GM19324 (cell line): ENCODE data around the gene CDC27.
"Not testable (repeated sequence)": the region's sequence is repeated elsewhere in the genome, so short reads cannot be mapped to it uniquely, and the experiment has no call there.

Experiments
- ATAC-seq: cut with Tn5 transposase; IDR thresholded peaks from one replicate; pipeline ENCODE4 v1.9.1; 2021; ENCODE audit warnings: mild to moderate bottlenecking, moderate library complexity; ENCODE audit not compliant: unreplicated experiment, low FRiP score

Gene CDC27

DNA sequence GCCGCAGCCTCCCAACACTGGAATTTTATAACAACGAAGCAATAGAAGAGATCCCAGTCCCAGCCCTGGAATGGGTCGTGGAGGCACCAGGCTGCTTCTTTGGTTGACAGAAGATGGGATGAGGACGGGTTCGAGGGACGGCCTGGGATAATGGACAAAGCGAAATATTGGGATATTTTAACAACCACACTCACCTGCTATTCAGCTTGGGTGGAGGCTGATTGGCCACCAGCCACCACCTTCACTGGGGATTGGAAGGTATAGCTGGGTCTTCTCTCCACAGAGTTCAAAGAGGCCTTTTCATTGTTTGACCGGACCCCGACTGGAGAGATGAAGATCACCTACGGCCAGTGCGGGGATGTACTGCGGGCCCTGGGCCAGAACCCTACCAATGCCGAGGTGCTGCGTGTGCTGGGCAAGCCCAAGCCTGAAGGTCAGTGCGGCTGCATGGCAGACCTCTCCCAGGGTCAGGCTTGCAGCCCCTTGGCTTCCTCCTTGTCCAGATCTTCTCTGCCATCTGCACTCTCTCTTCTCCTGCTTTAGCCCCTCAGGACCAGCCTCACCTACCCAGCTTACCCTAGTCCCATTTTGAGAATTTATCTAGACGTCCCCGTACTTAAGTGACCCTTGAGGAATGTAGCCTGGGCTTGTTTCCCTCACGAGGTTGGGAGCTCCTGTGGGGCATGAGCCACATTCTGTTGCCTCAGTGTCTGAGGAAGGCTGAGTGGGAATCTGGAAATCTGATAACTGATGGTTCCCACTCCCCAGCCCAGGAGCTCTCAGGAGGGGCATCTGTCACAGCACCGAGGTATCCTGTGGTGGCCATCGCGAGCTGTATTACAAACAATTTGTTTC lies 30.8 kb upstream of the CDC27 start:
- ATAC-seq, result no peak

DNA sequence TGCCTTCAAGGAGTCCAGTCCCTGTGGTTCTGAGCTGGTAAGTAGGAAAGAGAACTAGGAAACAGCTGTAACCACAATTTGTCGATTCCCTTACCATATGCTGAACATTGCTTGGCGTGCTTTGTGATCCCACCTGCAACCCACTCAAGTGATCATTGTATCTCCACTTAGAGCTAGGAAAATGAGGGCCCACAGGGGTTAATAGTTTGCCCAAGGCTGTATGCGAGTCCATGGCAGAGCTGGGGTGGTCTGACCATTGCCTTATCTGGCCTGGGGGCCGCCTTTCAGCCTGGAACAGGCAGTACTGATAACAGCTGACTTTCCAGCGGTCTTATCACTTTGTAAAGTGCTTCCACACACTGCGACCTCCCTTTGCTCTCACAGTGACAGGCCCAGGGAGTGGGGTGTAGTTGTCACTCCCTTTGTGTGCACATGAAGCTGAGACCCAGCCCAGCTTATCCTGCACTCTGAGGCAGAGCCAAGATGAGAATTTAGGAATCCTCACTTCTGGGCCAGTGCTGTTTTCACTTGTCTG lies 29.9 kb upstream of the CDC27 start:
- no peak for ATAC-seq

DNA sequence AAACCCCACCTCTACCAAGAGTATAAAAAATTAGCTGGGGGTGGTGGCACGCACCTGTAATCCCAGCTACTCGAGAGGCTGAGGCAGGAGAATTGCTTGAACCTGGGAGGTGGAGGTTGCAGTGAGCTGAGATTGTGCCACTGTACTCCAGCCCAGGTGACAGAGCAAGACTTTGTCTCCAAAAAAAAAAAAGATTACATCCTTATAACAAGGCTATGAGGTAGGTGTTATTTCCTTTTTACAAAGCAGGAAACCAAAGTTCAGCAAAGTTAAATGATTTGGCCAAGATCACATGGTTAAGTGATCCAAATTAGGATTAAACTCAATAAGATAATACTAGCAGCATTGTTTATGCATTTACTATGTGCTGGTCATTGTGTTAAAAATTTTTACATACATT lies 28.2 kb upstream of the CDC27 start:
- not testable (repeated sequence) for ATAC-seq

DNA sequence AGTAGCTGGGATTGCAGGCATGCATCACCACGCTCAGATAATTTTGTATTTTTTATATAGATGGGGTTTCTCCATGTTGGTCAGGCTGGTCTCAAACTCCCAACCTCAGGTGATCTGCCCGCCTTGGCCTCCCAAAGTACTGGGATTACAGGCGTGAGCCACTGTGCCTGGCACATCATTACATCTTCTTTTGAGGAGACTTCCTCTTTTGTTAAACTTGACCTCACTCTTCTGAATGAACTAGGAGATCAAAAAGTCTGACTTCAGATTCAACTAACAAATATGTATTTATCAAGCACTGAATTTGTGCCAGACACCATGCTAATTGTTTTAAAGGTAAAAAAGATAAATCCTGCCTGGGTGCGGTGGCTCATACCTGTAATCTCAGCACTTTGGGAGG lies 27.7 kb upstream of the CDC27 start:
- ATAC-seq, result not testable (repeated sequence)

DNA sequence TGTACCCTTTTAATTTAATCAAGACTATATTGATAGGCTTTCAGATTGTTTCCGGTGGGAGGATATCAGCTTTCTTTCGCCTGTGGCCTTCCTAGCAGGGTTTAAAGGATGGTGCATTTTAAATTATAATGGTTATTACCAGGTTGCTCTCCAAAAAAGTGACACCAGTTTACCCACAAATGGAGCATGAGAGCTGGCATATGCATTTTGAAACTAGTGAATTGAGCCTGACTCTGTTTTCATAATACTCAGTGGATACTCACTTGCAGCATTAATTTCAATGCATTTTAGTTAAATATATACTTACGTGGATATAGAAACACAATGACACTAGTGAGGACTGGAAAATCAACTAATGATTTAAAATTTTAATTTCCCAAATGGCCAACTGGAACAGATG lies 25.8 kb upstream of the CDC27 start:
- ATAC-seq, result no peak

DNA sequence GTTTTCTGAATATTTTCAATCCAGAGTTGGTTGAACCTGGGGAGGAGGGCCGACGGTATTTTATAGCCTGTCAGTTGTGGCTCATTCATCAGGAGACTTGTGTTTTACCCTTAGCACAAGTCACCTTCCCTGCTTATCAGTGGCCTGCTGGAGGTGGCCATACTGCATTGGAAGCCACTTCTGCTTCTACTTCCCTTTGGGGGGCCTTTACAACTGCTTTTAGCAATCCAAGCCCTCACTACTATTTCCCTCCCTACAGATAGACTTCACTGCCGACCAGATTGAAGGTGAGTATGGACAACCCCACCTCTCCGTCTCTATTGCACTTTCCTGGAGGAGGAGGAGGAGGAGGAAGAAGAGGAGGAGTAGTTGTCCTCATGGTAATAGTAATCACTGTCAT lies 24.4 kb upstream of the CDC27 start:
- ATAC-seq, result no peak

DNA sequence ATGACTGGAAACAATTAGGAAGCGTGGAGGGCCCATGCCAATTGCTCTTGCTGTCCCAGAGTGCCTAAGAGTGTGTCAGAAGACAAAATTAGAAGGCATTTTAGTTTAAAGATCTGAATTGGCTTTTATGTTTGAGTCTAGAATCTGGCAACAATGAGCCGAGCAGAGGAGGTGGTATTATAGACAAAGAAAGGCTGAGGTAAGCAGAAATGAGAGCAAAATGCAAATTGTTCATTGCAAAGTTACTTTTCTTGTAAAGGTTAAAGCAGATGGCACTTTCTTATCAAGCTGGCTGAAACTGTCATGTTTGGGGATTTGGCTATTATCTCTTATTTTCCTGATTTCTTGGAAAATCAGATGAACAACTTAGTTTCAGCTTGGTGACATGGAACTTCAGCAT lies 23.4 kb upstream of the CDC27 start:
- ATAC-seq, result no peak

DNA sequence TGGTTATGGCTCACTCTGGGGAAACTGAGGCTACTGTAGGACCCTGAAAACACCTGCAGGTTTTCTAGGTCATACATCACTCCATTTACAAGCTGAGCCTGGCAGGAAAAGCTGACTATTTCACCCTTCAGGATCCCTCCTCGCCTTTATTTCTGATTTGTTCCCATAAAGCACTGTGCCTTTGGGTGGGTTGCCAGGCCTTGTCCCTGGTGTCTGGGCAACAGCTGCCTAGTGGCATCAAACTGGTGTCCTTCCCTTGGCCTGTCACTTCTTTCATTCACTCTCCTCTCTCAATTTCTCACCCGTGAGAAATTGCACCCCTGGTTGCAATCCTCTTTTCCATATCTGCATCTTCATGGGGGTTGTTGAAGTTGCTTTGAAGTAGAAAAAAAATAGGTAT lies 21.7 kb upstream of the CDC27 start:
- no peak for ATAC-seq

DNA sequence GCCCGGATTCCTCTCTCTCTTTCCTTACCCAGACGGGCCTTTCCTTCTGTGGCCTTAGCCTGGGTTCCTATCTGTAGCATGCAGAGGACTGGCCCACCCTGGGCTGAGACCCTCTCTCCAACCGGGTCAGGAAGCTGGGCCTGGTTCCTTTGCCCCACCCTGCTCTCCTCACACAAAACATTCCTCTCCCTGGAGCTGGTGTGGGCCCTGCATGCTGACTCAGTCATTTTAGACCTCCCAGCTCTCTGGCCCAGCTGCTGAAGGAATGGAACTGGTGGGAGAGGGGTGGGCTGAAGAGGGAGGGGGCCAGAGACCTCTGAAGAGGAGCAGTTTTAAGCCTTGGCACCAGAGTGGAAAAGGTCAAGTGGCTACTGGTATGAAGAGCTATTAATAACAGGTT lies 21.0 kb upstream of the CDC27 start:
- ATAC-seq, result no peak

DNA sequence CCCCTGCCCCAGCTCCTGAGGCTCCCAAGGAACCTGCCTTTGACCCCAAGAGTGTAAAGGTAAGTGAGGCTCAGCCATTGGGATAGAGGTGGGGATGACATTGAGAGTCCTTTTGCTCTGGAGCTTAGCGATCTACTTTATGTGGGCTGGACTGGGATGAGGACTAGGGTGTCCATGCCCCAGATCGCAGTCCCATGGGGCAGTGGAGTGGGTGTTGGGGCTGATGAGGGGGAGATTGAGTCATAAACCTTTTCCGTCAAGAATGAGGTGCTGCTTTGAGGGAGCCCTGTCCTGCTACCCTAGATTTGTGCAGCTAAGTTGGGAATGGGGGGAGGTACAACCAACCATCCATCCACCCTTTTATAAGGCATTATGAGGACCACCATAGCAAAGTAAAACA lies 20.4 kb upstream of the CDC27 start:
- ATAC-seq, result no peak

DNA sequence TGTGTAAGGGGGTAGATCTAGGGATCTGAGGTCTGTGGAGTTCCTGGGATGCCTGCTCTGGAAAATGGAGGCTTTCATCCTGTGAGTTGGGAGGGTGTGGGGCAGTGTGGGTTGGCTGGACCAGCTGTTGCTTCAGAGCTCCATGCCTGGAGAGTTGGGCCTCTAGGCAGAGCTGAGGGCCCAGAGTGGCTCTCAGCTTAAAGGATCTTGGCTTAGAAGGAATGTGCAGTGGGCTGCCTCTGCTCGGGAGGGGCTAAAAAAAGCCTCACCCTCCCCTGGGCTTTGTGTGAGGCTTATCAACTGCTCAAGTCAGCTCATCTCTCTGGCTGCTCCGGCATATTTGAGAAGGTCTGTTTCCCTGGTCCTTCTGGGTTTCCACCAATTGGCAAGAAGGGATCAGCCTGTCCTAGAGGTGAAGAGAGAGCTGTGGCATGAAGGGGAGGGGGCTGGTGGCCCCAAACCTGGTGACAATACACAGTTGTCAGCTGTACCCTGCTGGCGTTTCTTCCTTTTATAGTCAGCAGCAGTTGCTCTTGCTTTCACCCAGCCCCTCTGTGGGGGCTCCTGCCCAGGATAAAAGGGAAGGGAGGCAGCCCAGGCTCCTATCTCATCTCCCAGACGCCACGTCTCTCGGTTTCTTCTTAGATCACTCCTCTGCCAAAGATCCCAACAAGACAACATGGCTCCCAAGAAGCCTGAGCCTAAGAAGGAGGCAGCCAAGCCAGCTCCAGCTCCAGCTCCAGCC lies 19.8 kb upstream of the CDC27 start, which contains the start of gene MYL4:
MYL4 (plus strand) TSS at position 605 of the 745 bp plus-strand sequence; CDS start at position 680, 75 bp downstream.
- no peak for ATAC-seq

DNA sequence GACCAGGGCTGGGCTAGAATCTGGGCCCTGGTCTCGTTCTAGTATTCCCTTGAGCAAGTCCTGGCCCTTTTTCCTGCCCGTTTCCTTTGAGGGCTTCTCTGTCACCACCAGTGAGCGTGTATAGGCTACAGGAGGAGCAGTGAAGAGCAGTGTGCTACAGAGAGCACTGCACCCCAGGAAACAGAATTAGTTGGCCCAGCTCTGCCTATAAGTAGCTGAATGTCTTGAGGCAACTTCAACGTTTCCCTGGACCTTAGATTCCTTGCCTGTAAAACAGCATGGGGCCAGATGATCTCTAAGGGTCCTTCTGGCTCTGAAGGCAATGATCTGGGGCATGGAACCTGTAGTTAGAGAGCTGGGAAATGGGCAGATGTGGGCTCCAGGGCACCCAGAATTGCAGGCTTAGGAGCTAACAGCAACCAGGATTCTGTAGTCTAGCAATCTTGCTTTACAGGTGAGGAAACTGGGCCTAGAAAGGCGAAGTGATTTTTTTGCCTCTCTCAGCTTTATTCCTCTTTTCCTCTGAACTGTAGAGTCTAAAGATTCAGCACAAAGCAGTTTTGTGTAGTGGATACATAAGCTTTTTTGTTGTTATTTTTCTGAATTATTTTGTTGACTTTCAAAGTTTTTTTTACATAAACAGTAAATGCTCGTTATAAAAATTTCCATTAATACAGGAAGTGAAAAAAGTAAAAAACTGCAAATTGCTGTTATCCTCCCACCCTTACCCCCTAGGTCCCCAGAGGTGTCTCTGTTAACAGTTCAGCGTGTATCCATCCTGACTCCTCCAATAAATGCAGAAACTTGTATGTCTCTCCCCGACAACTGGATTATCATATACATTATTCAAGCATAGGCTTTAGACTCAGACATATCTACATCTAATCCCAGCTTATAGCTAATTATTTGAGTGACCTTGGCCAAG lies 18.3 kb upstream of the CDC27 start:
- no peak for ATAC-seq

DNA sequence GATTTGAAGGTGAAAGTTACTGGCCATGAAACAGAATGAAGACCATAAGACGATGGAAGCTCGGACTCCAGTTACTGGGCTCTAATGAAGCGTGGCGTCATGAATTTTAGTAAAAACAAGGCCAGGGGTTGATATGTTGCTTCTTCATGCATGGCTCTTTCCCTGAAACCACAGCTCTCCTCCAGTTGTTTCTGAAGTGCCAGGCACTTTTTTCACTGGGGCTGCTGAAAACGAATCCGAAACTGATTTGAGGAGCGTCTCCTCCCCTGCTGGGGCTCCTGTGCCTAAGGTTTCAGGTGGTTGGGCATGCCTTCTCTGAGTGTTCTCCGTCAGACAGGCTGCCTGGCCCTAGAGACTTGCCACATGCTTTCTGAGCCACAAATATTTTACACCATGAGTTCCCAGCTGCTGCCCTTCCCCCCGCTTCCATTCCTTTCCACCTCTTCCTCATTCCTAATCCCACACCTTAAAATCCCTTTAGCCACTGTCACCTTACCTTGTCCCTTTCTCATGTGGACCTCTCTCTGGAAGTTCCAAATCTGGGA lies 16.4 kb upstream of the CDC27 start:
- ATAC-seq, result peak; percentile 47

DNA sequence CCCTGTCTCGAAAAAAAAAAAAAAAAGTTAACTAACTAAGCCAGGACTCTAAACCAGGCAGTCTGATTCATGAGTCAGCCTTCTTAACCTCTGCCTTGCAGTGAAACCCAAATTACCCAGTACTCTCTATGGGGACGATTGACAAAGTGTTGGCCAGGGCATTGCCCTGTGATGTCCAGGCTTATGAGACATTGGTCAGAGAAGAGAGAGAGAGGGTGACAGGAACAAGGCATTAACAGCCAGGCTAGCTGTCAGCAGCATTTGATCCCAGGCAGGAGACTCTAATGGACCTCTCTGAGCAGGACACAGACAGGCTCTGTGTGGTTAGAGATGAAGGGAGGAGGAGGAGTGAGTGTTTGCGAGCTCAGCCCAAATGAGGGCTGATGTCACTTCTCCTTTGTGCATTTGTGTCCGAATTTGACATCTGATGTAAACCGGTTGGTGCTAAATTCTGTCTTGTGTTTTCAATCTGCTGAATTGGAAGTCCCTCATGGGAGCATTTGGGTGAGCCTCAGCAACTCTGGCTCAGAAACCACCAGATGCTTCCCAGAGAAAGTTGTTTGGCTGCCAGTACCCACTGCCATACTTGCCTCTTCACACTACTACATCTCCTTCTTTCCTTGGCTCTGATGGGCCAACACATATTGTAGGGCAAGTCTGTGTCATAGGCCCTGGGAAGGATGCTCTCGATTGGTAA lies 15.8 kb upstream of the CDC27 start:
- ATAC-seq, result peak; percentile 41

DNA sequence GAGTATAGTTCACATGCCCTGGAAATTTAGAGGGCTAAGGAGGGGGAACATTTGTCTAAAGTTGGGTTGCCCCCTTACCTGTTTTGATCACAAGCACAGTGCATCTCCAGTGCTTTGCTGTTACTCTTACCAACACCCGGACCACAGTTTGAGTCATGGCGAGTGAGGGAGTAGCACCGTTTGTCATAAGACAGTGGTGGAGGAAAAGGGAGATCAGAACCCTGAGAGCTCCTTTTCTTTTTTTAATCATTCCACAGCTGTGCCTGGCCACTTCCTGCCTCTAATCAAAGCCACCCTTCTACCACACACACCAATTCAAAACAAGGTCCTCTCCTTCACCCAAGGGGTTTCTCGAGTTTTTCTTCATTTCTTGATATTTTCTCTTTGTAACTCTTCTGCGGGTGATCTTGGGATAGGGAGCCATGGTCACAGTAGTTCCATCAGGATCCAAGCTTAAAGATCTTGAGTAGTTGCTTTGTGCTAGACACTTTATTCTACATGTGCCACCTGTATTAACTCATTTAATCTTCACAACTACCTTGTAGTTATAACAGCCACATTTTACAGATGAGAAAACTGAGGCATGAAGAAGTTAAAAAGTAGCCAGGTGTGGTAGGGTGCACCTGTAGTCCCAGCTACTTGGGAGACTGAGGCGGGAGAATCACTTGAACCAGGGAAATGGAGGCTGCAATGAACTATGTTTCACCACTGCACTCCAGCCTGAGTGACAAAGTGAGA lies 15.1 kb upstream of the CDC27 start:
- ATAC-seq, result no peak

DNA sequence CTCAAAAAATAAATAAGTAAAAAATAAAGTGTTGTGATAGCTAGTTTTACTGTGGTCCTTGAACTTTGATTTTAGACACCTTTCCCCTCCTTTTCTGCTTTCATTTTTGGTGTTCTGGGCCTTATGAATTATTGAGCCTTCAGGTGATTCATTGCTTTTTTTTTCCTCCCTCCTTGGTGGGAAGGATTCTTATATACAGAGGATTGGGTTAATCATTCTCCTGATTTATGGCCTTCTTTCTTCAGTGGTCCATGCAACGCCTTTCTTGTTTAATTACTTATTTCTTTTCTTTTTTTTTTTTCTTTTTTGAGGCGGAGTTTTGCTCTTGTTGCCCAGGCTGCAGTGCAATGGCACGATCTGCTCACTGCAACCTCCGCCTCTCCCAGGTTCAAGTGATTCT lies 12.1 kb upstream of the CDC27 start:
- no peak for ATAC-seq

DNA sequence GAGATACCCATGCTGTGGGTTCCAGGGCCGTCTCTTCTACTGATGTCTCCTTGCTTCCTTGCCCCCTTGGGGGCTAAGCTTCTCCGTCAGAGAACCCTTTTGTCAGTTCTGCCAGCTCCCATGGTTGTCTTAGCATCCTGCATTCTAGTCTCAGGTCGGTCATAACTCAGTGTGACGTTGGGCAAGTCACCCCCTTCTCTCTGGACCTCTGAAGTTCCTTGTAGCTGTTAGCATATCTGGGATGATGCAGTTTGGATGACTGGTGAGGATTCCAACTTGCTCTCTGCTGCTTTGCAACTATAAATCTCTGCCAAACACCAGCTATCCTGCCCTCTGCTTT lies 11.2 kb upstream of the CDC27 start:
- no peak for ATAC-seq

DNA sequence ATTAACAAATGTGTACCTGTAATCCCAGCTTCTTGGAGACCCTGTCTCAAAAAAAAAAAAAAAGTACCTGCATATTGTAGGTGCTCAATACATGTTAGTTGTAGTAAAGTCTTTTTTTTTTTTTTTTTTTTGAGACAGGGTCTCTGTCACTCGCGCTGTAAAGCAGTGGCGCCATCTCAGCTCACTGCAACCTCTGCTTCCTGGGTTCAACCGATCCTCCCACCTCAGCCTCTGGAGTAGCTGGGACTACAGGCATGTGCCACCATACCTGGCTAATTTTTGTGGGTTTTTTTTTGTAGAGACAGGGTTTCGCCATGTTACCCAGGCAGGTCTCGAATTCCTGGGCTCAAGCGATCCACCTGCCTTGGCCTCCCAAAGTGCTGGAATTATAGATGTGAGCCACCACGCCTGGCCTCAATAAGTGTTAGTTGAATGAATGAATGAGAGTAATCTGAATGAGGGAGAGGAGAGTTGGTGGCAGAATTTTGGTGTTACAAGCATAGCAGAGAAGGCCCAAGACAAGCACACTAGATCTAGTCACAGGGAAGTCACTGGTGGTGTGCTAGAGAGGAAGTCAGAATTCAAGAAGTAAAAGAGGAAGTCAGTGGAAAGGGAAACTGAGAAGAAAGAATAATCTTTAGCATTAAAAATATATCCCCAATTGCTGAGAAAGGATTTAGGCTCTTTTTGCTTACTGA lies 10.7 kb upstream of the CDC27 start:
- no peak for ATAC-seq
